ENCODE data around the gene USP2.

Gene USP2

DNA sequence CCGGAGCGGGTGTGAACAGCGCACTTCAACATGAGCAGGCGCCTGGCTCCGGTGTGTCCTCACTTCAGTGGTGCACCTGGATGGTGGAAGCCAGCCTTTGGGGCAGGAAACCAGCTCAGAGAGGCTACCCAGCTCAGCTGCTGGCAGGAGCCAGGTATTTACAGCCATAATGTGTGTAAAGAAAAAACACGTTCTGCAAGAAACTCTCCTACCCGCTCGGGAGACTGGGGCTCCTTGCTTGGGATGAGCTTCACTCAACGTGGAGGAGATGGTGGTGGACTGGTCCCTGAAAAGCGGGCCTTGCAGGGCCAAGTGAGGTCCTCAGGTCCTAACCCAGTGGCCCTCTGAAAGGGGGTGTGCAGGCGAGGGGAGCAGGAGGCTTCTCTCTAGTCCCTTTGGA is 72.1 kb downstream of the USP2 start:
- H4K8ac ChIP-seq (ENCODE audit: low read depth, low read length), result no peak overlapping the region
- H3K18ac ChIP-seq (ENCODE audit: low read length), result no peak overlapping the region
- no peak overlapping the region for H2BK12ac ChIP-seq (ENCODE audit: low read length)
- no peak overlapping the region for H3K9ac ChIP-seq (ENCODE audit: low read length)
- H2BK5ac ChIP-seq (ENCODE audit: low read depth, low read length, poor library complexity), result no peak overlapping the region
- H2AFZ ChIP-seq (ENCODE audit: insufficient read depth, low read length, poor library complexity), result no peak overlapping the region
- H3K79me2 ChIP-seq (ENCODE audit: control insufficient read depth, insufficient read depth, low read length, poor library complexity), result no peaks in the 10 kb centered on the region
- H3K4me3 ChIP-seq (ENCODE audit: low read depth, low read length), result no peak overlapping the region
- H2BK120ac ChIP-seq (ENCODE audit: insufficient read depth, low read length, poor library complexity), result no peak overlapping the region
- peaks cover 57 to 67% of the 10 kb centered on the region in 2 experiments for H3K36me3 ChIP-seq (ENCODE audit: control insufficient read depth in 1 of 2, insufficient read depth in 2 of 2, low read length in 2 of 2)
- no peak overlapping the region for H4K91ac ChIP-seq (ENCODE audit: low read depth, low read length)
- H3K4me1 ChIP-seq (ENCODE audit: control insufficient read depth in 1 of 2, insufficient read depth in 2 of 2, low read length in 2 of 2), result no peaks in the 10 kb centered on the region
- H3K23ac ChIP-seq (ENCODE audit: low read length), result no peak overlapping the region
- H3K14ac ChIP-seq (ENCODE audit: low read length), result no peak overlapping the region
- H3K4me2 ChIP-seq (ENCODE audit: low read length), result no peak overlapping the region
- H3K27ac ChIP-seq (ENCODE audit: low read depth, low read length), result no peak overlapping the region
- WGBS (ENCODE audit: extremely low coverage, insufficient coverage, insufficient read length), result no CpG with 5 or more reads among the region's 11 CpGs
- H3K9me3 ChIP-seq (ENCODE audit: insufficient read depth, low read depth, low read length), result no peaks in the 10 kb centered on the region
- DNase-seq, result peak in 1 of 2 donors; percentile 55
- H2AK5ac ChIP-seq (ENCODE audit: low read length), result no peak overlapping the region
- no peaks in the 10 kb centered on the region for H3K79me1 ChIP-seq (ENCODE audit: low read length)
- H3K27me3 ChIP-seq (ENCODE audit: insufficient read depth, low read length), result no peaks in the 10 kb centered on the region
- no peak overlapping the region for H3K4ac ChIP-seq (ENCODE audit: low read depth, low read length)
- H4K12ac ChIP-seq (ENCODE audit: low read depth, low read length), result no peak overlapping the region

DNA sequence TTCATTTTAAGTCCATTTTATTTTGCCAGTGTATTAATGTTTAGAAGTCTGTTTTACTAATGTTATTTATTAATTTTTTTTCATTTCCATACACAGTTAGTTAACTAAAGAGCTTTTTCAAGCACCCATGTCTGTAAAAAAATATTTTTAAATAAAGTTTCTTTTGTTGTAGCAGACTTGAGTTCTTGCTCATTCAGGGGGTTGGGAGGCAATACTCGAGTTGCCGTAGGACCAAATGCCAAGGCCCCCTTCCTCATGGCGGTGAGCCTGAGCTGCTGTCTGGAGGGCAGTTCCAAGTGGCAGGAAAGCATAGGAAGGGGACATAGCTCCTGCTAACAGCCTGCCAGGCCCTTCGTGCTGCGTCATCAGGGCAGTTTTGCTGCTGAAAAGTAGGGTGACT is 73.5 kb downstream of the USP2 start:
- Histone ChIP-seq H3K23ac (ENCODE audit: low read length) (no peak overlapping the region), H4K91ac (ENCODE audit: low read depth, low read length) (no peak overlapping the region), H2BK5ac (ENCODE audit: low read depth, low read length, poor library complexity) (no peak overlapping the region), H3K4me1 (ENCODE audit: control insufficient read depth in 1 of 2, insufficient read depth in 2 of 2, low read length in 2 of 2) (no peaks in the 10 kb centered on the region), H2BK12ac (ENCODE audit: low read length) (no peak overlapping the region), H3K79me2 (ENCODE audit: control insufficient read depth, insufficient read depth, low read length, poor library complexity) (no peaks in the 10 kb centered on the region), H3K4ac (ENCODE audit: low read depth, low read length) (no peak overlapping the region), H3K18ac (ENCODE audit: low read length) (no peak overlapping the region), H2AFZ (ENCODE audit: insufficient read depth, low read length, poor library complexity) (no peak overlapping the region), H3K79me1 (ENCODE audit: low read length) (no peaks in the 10 kb centered on the region), H3K9me3 (ENCODE audit: insufficient read depth, low read depth, low read length) (no peaks in the 10 kb centered on the region), H2BK120ac (ENCODE audit: insufficient read depth, low read length, poor library complexity) (no peak overlapping the region), H3K14ac (ENCODE audit: low read length) (no peak overlapping the region), H3K36me3 (ENCODE audit: control insufficient read depth in 1 of 2, insufficient read depth in 2 of 2, low read length in 2 of 2) (peaks cover 53 to 70% of the 10 kb centered on the region in 2 experiments), H3K4me2 (ENCODE audit: low read length) (no peak overlapping the region), H3K9ac (ENCODE audit: low read length) (no peak overlapping the region), H3K4me3 (ENCODE audit: low read depth, low read length) (no peak overlapping the region), H3K27ac (ENCODE audit: low read depth, low read length) (no peak overlapping the region), H4K8ac (ENCODE audit: low read depth, low read length) (no peak overlapping the region), H2AK5ac (ENCODE audit: low read length) (no peak overlapping the region), H3K27me3 (ENCODE audit: insufficient read depth, low read length) (no peaks in the 10 kb centered on the region), H4K12ac (ENCODE audit: low read depth, low read length) (no peak overlapping the region)
- no CpG with 5 or more reads among the region's 5 CpGs for WGBS (ENCODE audit: extremely low coverage, insufficient coverage, insufficient read length)
- no peak for DNase-seq

DNA sequence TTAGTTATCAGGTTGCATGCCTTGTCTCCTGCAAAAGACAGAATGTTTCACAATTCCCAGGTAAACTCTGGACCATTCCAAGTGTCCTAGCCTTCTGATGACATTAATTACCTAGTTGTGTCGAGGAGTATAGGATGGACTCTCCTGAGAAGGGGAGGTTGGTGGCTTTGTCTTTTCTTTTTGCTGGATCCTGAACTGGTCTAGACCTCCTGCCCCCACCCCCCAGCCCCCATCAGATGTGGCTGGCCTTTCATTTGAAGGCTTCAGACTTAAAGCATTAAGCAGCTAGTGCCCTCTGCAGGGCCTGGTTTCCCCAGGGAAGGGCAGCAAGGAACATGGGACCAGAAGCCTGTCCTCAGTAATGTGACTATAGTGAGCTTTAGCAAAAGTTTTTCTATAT is 74.3 kb downstream of the USP2 start:
- Histone ChIP-seq H3K9me3 (ENCODE audit: insufficient read depth, low read depth, low read length) (no peaks in the 10 kb centered on the region), H3K27ac (ENCODE audit: low read depth, low read length) (no peak overlapping the region)

DNA sequence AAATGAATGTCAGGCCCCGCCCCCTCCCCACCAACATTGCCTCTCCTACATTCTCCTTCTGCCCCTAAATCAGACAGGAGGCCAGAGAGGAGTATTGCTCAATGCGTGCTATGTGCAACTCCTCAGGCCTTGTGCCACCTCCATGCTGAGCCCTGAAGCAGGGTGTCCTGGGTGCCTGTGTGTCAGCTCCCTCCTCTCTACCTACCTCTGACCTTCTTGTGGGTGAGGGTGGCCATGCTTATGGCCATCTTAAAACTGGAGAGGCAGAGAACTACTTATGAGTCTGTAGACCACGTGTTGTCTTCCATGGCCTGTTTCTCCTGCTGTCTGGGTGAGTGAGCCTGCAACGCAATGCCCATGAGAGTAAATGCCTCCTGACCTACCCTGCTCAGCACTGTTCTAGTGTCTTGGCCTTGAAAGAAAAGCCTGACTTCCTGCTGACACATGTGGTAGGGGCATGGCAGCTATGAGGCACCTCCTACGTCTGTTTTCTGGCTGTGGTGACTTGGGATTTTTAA is 75.1 kb downstream of the USP2 start:
- WGBS (ENCODE audit: extremely low coverage, insufficient coverage, insufficient read length), result no CpG with 5 or more reads among the region's 5 CpGs
- H3K36me3 ChIP-seq (ENCODE audit: control insufficient read depth in 1 of 2, insufficient read depth in 2 of 2, low read length in 2 of 2), result peaks cover 45 to 65% of the 10 kb centered on the region in 2 experiments

More for the DNA sequence above, 74.3 kb downstream of the USP2 start:
- no peak overlapping the region for H3K4me3 ChIP-seq (ENCODE audit: low read depth, low read length)
- no peak overlapping the region for H2AK5ac ChIP-seq (ENCODE audit: low read length)
- no peak overlapping the region for H4K12ac ChIP-seq (ENCODE audit: low read depth, low read length)
- H3K27me3 ChIP-seq (ENCODE audit: insufficient read depth, low read length), result no peaks in the 10 kb centered on the region
- H3K79me1 ChIP-seq (ENCODE audit: low read length), result no peaks in the 10 kb centered on the region
- H3K79me2 ChIP-seq (ENCODE audit: control insufficient read depth, insufficient read depth, low read length, poor library complexity), result no peaks in the 10 kb centered on the region
- no peaks in the 10 kb centered on the region for H3K4me1 ChIP-seq (ENCODE audit: control insufficient read depth in 1 of 2, insufficient read depth in 2 of 2, low read length in 2 of 2)
- no peak overlapping the region for H2BK12ac ChIP-seq (ENCODE audit: low read length)
- H3K23ac ChIP-seq (ENCODE audit: low read length), result no peak overlapping the region
- no peak overlapping the region for H2AFZ ChIP-seq (ENCODE audit: insufficient read depth, low read length, poor library complexity)
- H2BK5ac ChIP-seq (ENCODE audit: low read depth, low read length, poor library complexity), result no peak overlapping the region
- no peak overlapping the region for H4K8ac ChIP-seq (ENCODE audit: low read depth, low read length)
- H3K4ac ChIP-seq (ENCODE audit: low read depth, low read length), result no peak overlapping the region
- H3K14ac ChIP-seq (ENCODE audit: low read length), result no peak overlapping the region
- no peak overlapping the region for H3K4me2 ChIP-seq (ENCODE audit: low read length)
- H2BK120ac ChIP-seq (ENCODE audit: insufficient read depth, low read length, poor library complexity), result no peak overlapping the region
- H4K91ac ChIP-seq (ENCODE audit: low read depth, low read length), result no peak overlapping the region
- H3K36me3 ChIP-seq (ENCODE audit: control insufficient read depth in 1 of 2, insufficient read depth in 2 of 2, low read length in 2 of 2), result peaks cover 48 to 67% of the 10 kb centered on the region in 2 experiments
- no CpG with 5 or more reads among the region's 1 CpG for WGBS (ENCODE audit: extremely low coverage, insufficient coverage, insufficient read length)
- peak in 1 of 2 donors; percentile 31 for DNase-seq
- H3K18ac ChIP-seq (ENCODE audit: low read length), result no peak overlapping the region
- H3K9ac ChIP-seq (ENCODE audit: low read length), result no peak overlapping the region

More for the DNA sequence above, 75.1 kb downstream of the USP2 start:
- no peak overlapping the region for H3K23ac ChIP-seq (ENCODE audit: low read length)
- H2BK5ac ChIP-seq (ENCODE audit: low read depth, low read length, poor library complexity), result no peak overlapping the region
- H3K27me3 ChIP-seq (ENCODE audit: insufficient read depth, low read length), result no peaks in the 10 kb centered on the region
- no peak overlapping the region for H2AFZ ChIP-seq (ENCODE audit: insufficient read depth, low read length, poor library complexity)
- H4K12ac ChIP-seq (ENCODE audit: low read depth, low read length), result no peak overlapping the region
- DNase-seq, result peak in 1 of 2 donors; percentile 37
- no peak overlapping the region for H3K14ac ChIP-seq (ENCODE audit: low read length)
- no peak overlapping the region for H3K4me2 ChIP-seq (ENCODE audit: low read length)
- H3K79me2 ChIP-seq (ENCODE audit: control insufficient read depth, insufficient read depth, low read length, poor library complexity), result no peaks in the 10 kb centered on the region
- no peaks in the 10 kb centered on the region for H3K79me1 ChIP-seq (ENCODE audit: low read length)
- H3K4me1 ChIP-seq (ENCODE audit: control insufficient read depth in 1 of 2, insufficient read depth in 2 of 2, low read length in 2 of 2), result no peaks in the 10 kb centered on the region
- no peaks in the 10 kb centered on the region for H3K9me3 ChIP-seq (ENCODE audit: insufficient read depth, low read depth, low read length)
- no peak overlapping the region for H4K91ac ChIP-seq (ENCODE audit: low read depth, low read length)
- H2BK120ac ChIP-seq (ENCODE audit: insufficient read depth, low read length, poor library complexity), result no peak overlapping the region
- no peak overlapping the region for H4K8ac ChIP-seq (ENCODE audit: low read depth, low read length)
- no peak overlapping the region for H2BK12ac ChIP-seq (ENCODE audit: low read length)
- H3K18ac ChIP-seq (ENCODE audit: low read length), result no peak overlapping the region
- H3K4ac ChIP-seq (ENCODE audit: low read depth, low read length), result no peak overlapping the region
- no peak overlapping the region for H3K9ac ChIP-seq (ENCODE audit: low read length)
- H2AK5ac ChIP-seq (ENCODE audit: low read length), result no peak overlapping the region
- H3K4me3 ChIP-seq (ENCODE audit: low read depth, low read length), result no peak overlapping the region
- no peak overlapping the region for H3K27ac ChIP-seq (ENCODE audit: low read depth, low read length)
